SK-N-SH treated with all-trans-retinoic acid at 6 μM for 48 hours (cell line): ENCODE data around the gene PBX4.
"Not testable (repeated sequence)": the region's sequence is repeated elsewhere in the genome, so short reads cannot be mapped to it uniquely, and the experiment has no call there.

Experiments
- ARNTL ChIP-seq: fragments of 450-650 bp; formaldehyde crosslinking; IDR thresholded peaks from 2 replicates; pipeline ENCODE4 v1.5.0; 2020; ENCODE audit warnings: low read depth, mild to moderate bottlenecking, moderate library complexity, borderline replicate concordance
- BACH2 ChIP-seq: fragments of 250-450 bp; sonication (Bioruptor Pico); IDR thresholded peaks from 2 replicates; pipeline ENCODE4 v1.9.0; 2021; ENCODE audit warnings: mild to moderate bottlenecking, borderline replicate concordance
- ESRRG ChIP-seq: fragments of 250-450 bp; sonication (Bioruptor Pico); IDR thresholded peaks from 2 replicates; pipeline ENCODE4 v1.6.1; 2021; ENCODE audit warnings: mild to moderate bottlenecking
- OSR1 ChIP-seq: fragments of 250-450 bp; sonication (Bioruptor Pico); IDR thresholded peaks from 2 replicates; pipeline ENCODE4 v1.8.0; 2022; ENCODE audit warnings: moderate library complexity, mild to moderate bottlenecking, inconsistent platforms
- SNAI2 ChIP-seq: fragments of 250-450 bp; sonication (Bioruptor Pico); IDR thresholded peaks from 2 replicates; pipeline ENCODE4 v1.5.0; 2020; ENCODE audit warnings: mild to moderate bottlenecking, moderate library complexity
- TCF4 ChIP-seq: fragments of 250-450 bp; sonication (Bioruptor Pico); IDR thresholded peaks from 2 replicates; pipeline ENCODE4 v1.8.0; 2021; ENCODE audit warnings: mild to moderate bottlenecking, moderate library complexity, borderline replicate concordance
- TOX ChIP-seq: fragments of 250-450 bp; sonication (Bioruptor Pico); IDR thresholded peaks from 2 replicates; pipeline ENCODE4 v1.8.0; 2021; ENCODE audit warnings: mild to moderate bottlenecking, moderate library complexity, borderline replicate concordance
- ZC3H10 ChIP-seq: fragments of 250-450 bp; sonication (Bioruptor Pico); IDR thresholded peaks from 2 replicates; pipeline ENCODE4 v1.5.1; 2021; ENCODE audit warnings: mild to moderate bottlenecking, moderate library complexity
- ZFP30 ChIP-seq: fragments of 450-650 bp; formaldehyde crosslinking; IDR thresholded peaks from 2 replicates; pipeline ENCODE4 v1.5.0; 2022; ENCODE audit warnings: mild to moderate bottlenecking, moderate library complexity
- TF ChIP-seq, protein P1 (sequence below): fragments of 250-450 bp; sonication (Bioruptor Pico); IDR thresholded peaks from 2 replicates; pipeline ENCODE4 v1.8.0; 2020; ENCODE audit warnings: mild to moderate bottlenecking, moderate library complexity, borderline replicate concordance

DNA sequence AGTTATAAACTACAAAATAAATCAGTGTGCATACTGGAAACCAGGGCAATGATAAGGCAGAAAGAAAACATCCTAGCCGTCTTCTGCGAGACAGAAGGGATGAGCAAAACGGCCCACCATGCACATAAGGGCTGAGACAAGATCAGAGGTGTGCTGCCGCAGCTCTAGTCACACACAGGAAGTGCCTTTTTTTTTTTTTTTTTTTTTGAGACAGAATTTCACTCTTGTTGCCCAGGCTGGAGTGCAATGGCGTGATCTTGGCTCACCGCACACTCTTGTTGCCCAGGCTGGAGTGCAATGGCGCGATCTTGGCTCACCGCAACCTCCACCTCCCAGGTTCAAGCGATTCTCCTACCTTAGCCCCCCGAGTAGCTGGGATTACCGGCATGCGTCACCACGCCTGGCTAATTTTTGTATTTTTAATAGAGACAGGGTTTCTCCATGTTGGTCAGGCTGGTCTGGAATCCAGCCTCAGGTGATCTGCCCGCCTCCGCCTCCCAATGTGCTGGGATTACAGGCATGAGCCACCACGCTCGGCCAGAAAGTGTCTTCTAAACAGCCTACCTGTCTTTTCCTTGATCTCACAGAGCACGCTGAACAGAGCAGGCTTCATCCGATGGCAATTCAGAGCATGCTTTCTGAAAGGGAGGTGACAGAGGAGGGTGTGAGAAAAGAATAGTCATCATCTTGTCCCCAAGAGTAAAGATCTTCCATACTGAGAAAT lies 19.6 kb downstream of the PBX4 start:
- TF ChIP-seq, protein P1, sequence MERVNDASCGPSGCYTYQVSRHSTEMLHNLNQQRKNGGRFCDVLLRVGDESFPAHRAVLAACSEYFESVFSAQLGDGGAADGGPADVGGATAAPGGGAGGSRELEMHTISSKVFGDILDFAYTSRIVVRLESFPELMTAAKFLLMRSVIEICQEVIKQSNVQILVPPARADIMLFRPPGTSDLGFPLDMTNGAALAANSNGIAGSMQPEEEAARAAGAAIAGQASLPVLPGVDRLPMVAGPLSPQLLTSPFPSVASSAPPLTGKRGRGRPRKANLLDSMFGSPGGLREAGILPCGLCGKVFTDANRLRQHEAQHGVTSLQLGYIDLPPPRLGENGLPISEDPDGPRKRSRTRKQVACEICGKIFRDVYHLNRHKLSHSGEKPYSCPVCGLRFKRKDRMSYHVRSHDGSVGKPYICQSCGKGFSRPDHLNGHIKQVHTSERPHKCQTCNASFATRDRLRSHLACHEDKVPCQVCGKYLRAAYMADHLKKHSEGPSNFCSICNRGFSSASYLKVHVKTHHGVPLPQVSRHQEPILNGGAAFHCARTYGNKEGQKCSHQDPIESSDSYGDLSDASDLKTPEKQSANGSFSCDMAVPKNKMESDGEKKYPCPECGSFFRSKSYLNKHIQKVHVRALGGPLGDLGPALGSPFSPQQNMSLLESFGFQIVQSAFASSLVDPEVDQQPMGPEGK (CRISPR knock-in tag), result not testable (repeated sequence)
- TF ChIP-seq OSR1 (CRISPR knock-in tag); ZFP30; BACH2; TOX (CRISPR knock-in tag); ESRRG (CRISPR knock-in tag); ZC3H10; SNAI2 (CRISPR knock-in tag); TCF4 (CRISPR knock-in tag); ARNTL (CRISPR knock-in tag): not testable (repeated sequence)
